WTC11 (cell line): ENCODE data around the gene SMCO2. TPM values are rescaled to one million over a fixed set of nuclear protein-coding genes. Genes with fewer than 3 reads are reported as not detected.
A peak's percentile ranks its signal among the peaks of the same experiment; 100 is the strongest.

ENCODE experiments used
- ATAC-seq: fragments of 200-7000 bp; cut with Tn5 transposase; 2 replicates; pipeline ENCODE4 v1.10.0; 2021; ENCODE audit warnings: mild to moderate bottlenecking, moderate library complexity
- Bru-seq: library from RNA; stranded (reverse); fragments of 400-500 nt; gene quantifications from one replicate; lab custom pipeline; 2021; lab: Mats Ljungman, UMichigan
- CTCF ChIA-PET: fragments of 300-600 bp; sonication (Branson Sonifier 250); formaldehyde crosslinking; loops from one replicate; lab custom pipeline; 2021; ENCODE audit warnings: antibody characterized with exemption; lab: Charles Lee
- POLR2A ChIA-PET: fragments of 350-600 bp; sonication (Branson Sonifier 250); formaldehyde crosslinking; loops from one replicate; lab custom pipeline; 2021; ENCODE audit warnings: antibody characterized with exemption; lab: Charles Lee
- DNase-seq: peaks from one replicate; pipeline ENCODE4 v3.0.0; 2021; ENCODE audit warnings: low spot score
- H3K27ac Mint-ChIP-seq: 2 replicates; pipeline ENCODE4 v1.8.0; 2021; ENCODE audit warnings: mixed read lengths
- H3K27me3 Mint-ChIP-seq: 2 replicates; pipeline ENCODE4 v1.8.0; 2021; ENCODE audit warnings: low read depth, mild to moderate bottlenecking, moderate library complexity, mixed read lengths
- H3K36me3 Mint-ChIP-seq: 2 replicates; pipeline ENCODE4 v1.8.0; 2021; ENCODE audit warnings: mixed read lengths
- H3K4me1 Mint-ChIP-seq: 2 replicates; pipeline ENCODE4 v1.8.0; 2022; ENCODE audit warnings: mixed read lengths
- H3K4me3 Mint-ChIP-seq: 2 replicates; pipeline ENCODE4 v1.8.0; 2021; ENCODE audit warnings: mild to moderate bottlenecking, moderate library complexity, mixed read lengths
- H3K9me3 Mint-ChIP-seq: 2 replicates; pipeline ENCODE4 v1.8.0; 2021; ENCODE audit warnings: mixed read lengths
- CBFB ChIP-seq: sonication (generic); formaldehyde crosslinking; IDR thresholded peaks from 2 replicates; pipeline ENCODE4 v1.8.1; 2022; ENCODE audit warnings: mild to moderate bottlenecking, low read depth, missing genetic modification reagents
- CREB1 ChIP-seq: sonication (generic); formaldehyde crosslinking; IDR thresholded peaks from 2 replicates; pipeline ENCODE4 v1.8.0; 2023; ENCODE audit warnings: mild to moderate bottlenecking, missing genetic modification reagents
- FOXK1 ChIP-seq: sonication (generic); formaldehyde crosslinking; IDR thresholded peaks from 2 replicates; pipeline ENCODE4 v1.8.0; 2022; ENCODE audit warnings: mild to moderate bottlenecking, moderate library complexity, missing genetic modification reagents
- GABPB1 ChIP-seq: sonication (generic); formaldehyde crosslinking; IDR thresholded peaks from 2 replicates; pipeline ENCODE4 v1.8.1; 2023; ENCODE audit warnings: mild to moderate bottlenecking, missing genetic modification reagents
- IRF2 ChIP-seq: sonication (generic); formaldehyde crosslinking; IDR thresholded peaks from 2 replicates; pipeline ENCODE4 v1.8.0; 2022; ENCODE audit warnings: low read depth, missing genetic modification reagents, borderline replicate concordance
- JUN ChIP-seq: sonication (generic); formaldehyde crosslinking; IDR thresholded peaks from 2 replicates; pipeline ENCODE4 v1.8.0; 2023; ENCODE audit warnings: mild to moderate bottlenecking, missing genetic modification reagents
- KAT7 ChIP-seq: sonication (generic); formaldehyde crosslinking; IDR thresholded peaks from 2 replicates; pipeline ENCODE4 v1.8.1; 2023; ENCODE audit warnings: missing genetic modification reagents, mild to moderate bottlenecking, borderline replicate concordance
- NR3C1 ChIP-seq: sonication (generic); formaldehyde crosslinking; conservative IDR thresholded peaks from 2 replicates; pipeline ENCODE4 v1.8.1; 2023; ENCODE audit warnings: low read depth, mild to moderate bottlenecking, missing genetic modification reagents
- SMAD3 ChIP-seq: sonication (generic); formaldehyde crosslinking; IDR thresholded peaks from 2 replicates; pipeline ENCODE4 v1.8.0; 2022; ENCODE audit warnings: missing genetic modification reagents, mild to moderate bottlenecking, borderline replicate concordance
- ZNF219 ChIP-seq: sonication (generic); formaldehyde crosslinking; IDR thresholded peaks from 2 replicates; pipeline ENCODE4 v1.8.0; 2023; ENCODE audit warnings: missing genetic modification reagents, mild to moderate bottlenecking, borderline replicate concordance
- ZNF416 ChIP-seq: fragments of 250-450 bp; sonication (Bioruptor Pico); IDR thresholded peaks from 2 replicates; pipeline ENCODE4 v1.9.0; 2021; ENCODE audit warnings: mild to moderate bottlenecking, inconsistent platforms
- long read RNA-seq, 3 experiments: library from RNA in 1 of 3; library from capped mRNA in 1 of 3; library from polyadenylated mRNA in 1 of 3; unstranded in 2 of 3; stranded (forward) in 1 of 3; transcript quantifications; one replicate each; pipeline ENCODE4 v2.0.0, GENCODE V29; 2021
- total RNA-seq: library from RNA; stranded (reverse); gene quantifications from 3 replicates; pipeline ENCODE4 v1.2.3, GENCODE V29; 2021
- TF ChIP-seq, protein P1 (sequence below): sonication (generic); formaldehyde crosslinking; IDR thresholded peaks from 2 replicates; pipeline ENCODE4 v1.8.1; 2022; ENCODE audit warnings: mild to moderate bottlenecking, moderate library complexity, missing genetic modification reagents
- TF ChIP-seq, protein P2 (sequence below): sonication (generic); formaldehyde crosslinking; IDR thresholded peaks from 2 replicates; pipeline ENCODE4 v1.8.0; 2022; ENCODE audit warnings: missing genetic modification reagents
- TF ChIP-seq, protein P3 (sequence below): fragments of 250-450 bp; sonication (Bioruptor Pico); IDR thresholded peaks from 2 replicates; pipeline ENCODE4 v1.9.0; 2021; ENCODE audit warnings: mild to moderate bottlenecking, borderline replicate concordance
- TF ChIP-seq, protein P4 (sequence below): sonication (generic); formaldehyde crosslinking; IDR thresholded peaks from 2 replicates; pipeline ENCODE4 v1.8.1; 2023; ENCODE audit warnings: mild to moderate bottlenecking, missing genetic modification reagents, borderline replicate concordance

SMCO2 gene
- total RNA-seq (0.32 to 0.71 TPM (median 0.52 TPM) in 3 replicates), Bru-seq, nascent RNA (percentile 35 among the genes with signal in this experiment)
- long read RNA-seq, experiment 1: 0 reads
- long read RNA-seq, experiment 2: 0 reads
- long read RNA-seq, experiment 3: 0 reads

DNA sequence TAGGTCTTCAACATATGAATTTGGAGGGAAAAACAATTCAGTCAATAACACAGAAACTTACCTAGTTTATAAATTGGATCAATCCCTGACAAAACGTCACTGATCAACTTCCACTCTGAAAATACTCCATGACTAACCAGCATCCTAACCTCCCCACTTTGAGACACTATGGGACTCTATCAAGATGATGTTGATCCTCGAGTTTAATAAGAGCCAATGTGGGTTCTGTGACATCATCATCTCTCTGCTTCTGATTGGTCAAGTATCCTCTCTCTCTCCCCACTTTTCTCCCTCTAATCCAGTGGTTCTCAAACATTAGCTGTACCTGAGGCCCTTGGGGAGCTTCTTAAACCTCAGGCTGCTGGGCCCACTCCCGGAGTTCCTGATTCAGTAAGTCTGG is at the start of gene SMCO2:
Gene SMCO2 (plus strand): TSS at position 301 of the 400 bp plus-strand sequence. CDS start 23,896 bp downstream, outside the sequence.
- H3K9me3 Mint-ChIP-seq: peaks cover 7% of the 10 kb centered on the region

More for the DNA sequence above, at the start of gene SMCO2:
- no peak for ATAC-seq
- no peak for DNase-seq
- Mint-ChIP-seq H3K4me3 (no peak within 1 kb of the TSS), H3K4me1 (peaks cover 7% of the 10 kb centered on the region), H3K27me3 (no peaks in the 10 kb centered on the region), H3K36me3 (no peaks in the 10 kb centered on the region), H3K27ac (no peak within 1 kb of the TSS)
- ChIA-PET CTCF (no interaction called here), POLR2A (no interaction called here)
- no peak for TF ChIP-seq GABPB1
- TF ChIP-seq, protein P1, sequence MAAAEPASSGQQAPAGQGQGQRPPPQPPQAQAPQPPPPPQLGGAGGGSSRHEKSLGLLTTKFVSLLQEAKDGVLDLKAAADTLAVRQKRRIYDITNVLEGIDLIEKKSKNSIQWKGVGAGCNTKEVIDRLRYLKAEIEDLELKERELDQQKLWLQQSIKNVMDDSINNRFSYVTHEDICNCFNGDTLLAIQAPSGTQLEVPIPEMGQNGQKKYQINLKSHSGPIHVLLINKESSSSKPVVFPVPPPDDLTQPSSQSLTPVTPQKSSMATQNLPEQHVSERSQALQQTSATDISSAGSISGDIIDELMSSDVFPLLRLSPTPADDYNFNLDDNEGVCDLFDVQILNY (CRISPR knock-in tag): no peak
- no peak for TF ChIP-seq JUN
- TF ChIP-seq CBFB (CRISPR knock-in tag): no peak
- no peak for TF ChIP-seq KAT7 (CRISPR knock-in tag)
- TF ChIP-seq SMAD3 (CRISPR knock-in tag): no peak
- no peak for TF ChIP-seq ZNF416 (CRISPR knock-in tag)
- TF ChIP-seq, protein P2, sequence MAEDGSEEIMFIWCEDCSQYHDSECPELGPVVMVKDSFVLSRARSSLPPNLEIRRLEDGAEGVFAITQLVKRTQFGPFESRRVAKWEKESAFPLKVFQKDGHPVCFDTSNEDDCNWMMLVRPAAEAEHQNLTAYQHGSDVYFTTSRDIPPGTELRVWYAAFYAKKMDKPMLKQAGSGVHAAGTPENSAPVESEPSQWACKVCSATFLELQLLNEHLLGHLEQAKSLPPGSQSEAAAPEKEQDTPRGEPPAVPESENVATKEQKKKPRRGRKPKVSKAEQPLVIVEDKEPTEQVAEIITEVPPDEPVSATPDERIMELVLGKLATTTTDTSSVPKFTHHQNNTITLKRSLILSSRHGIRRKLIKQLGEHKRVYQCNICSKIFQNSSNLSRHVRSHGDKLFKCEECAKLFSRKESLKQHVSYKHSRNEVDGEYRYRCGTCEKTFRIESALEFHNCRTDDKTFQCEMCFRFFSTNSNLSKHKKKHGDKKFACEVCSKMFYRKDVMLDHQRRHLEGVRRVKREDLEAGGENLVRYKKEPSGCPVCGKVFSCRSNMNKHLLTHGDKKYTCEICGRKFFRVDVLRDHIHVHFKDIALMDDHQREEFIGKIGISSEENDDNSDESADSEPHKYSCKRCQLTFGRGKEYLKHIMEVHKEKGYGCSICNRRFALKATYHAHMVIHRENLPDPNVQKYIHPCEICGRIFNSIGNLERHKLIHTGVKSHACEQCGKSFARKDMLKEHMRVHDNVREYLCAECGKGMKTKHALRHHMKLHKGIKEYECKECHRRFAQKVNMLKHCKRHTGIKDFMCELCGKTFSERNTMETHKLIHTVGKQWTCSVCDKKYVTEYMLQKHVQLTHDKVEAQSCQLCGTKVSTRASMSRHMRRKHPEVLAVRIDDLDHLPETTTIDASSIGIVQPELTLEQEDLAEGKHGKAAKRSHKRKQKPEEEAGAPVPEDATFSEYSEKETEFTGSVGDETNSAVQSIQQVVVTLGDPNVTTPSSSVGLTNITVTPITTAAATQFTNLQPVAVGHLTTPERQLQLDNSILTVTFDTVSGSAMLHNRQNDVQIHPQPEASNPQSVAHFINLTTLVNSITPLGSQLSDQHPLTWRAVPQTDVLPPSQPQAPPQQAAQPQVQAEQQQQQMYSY (CRISPR knock-in tag): no peak
- TF ChIP-seq, protein P3, sequence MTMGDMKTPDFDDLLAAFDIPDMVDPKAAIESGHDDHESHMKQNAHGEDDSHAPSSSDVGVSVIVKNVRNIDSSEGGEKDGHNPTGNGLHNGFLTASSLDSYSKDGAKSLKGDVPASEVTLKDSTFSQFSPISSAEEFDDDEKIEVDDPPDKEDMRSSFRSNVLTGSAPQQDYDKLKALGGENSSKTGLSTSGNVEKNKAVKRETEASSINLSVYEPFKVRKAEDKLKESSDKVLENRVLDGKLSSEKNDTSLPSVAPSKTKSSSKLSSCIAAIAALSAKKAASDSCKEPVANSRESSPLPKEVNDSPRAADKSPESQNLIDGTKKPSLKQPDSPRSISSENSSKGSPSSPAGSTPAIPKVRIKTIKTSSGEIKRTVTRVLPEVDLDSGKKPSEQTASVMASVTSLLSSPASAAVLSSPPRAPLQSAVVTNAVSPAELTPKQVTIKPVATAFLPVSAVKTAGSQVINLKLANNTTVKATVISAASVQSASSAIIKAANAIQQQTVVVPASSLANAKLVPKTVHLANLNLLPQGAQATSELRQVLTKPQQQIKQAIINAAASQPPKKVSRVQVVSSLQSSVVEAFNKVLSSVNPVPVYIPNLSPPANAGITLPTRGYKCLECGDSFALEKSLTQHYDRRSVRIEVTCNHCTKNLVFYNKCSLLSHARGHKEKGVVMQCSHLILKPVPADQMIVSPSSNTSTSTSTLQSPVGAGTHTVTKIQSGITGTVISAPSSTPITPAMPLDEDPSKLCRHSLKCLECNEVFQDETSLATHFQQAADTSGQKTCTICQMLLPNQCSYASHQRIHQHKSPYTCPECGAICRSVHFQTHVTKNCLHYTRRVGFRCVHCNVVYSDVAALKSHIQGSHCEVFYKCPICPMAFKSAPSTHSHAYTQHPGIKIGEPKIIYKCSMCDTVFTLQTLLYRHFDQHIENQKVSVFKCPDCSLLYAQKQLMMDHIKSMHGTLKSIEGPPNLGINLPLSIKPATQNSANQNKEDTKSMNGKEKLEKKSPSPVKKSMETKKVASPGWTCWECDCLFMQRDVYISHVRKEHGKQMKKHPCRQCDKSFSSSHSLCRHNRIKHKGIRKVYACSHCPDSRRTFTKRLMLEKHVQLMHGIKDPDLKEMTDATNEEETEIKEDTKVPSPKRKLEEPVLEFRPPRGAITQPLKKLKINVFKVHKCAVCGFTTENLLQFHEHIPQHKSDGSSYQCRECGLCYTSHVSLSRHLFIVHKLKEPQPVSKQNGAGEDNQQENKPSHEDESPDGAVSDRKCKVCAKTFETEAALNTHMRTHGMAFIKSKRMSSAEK (CRISPR knock-in tag): no peak
- TF ChIP-seq, protein P4, sequence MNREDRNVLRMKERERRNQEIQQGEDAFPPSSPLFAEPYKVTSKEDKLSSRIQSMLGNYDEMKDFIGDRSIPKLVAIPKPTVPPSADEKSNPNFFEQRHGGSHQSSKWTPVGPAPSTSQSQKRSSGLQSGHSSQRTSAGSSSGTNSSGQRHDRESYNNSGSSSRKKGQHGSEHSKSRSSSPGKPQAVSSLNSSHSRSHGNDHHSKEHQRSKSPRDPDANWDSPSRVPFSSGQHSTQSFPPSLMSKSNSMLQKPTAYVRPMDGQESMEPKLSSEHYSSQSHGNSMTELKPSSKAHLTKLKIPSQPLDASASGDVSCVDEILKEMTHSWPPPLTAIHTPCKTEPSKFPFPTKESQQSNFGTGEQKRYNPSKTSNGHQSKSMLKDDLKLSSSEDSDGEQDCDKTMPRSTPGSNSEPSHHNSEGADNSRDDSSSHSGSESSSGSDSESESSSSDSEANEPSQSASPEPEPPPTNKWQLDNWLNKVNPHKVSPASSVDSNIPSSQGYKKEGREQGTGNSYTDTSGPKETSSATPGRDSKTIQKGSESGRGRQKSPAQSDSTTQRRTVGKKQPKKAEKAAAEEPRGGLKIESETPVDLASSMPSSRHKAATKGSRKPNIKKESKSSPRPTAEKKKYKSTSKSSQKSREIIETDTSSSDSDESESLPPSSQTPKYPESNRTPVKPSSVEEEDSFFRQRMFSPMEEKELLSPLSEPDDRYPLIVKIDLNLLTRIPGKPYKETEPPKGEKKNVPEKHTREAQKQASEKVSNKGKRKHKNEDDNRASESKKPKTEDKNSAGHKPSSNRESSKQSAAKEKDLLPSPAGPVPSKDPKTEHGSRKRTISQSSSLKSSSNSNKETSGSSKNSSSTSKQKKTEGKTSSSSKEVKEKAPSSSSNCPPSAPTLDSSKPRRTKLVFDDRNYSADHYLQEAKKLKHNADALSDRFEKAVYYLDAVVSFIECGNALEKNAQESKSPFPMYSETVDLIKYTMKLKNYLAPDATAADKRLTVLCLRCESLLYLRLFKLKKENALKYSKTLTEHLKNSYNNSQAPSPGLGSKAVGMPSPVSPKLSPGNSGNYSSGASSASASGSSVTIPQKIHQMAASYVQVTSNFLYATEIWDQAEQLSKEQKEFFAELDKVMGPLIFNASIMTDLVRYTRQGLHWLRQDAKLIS: no peak
- TF ChIP-seq NR3C1 (CRISPR knock-in tag): no peak
- TF ChIP-seq CREB1: no peak
- no peak for TF ChIP-seq FOXK1 (CRISPR knock-in tag)
- TF ChIP-seq ZNF219 (CRISPR knock-in tag): no peak
- no peak for TF ChIP-seq IRF2 (CRISPR knock-in tag)
